ENCODE results near the gene COX7A1.

COX7A1 gene

GRCh38 chr19:36128392-36128736 is 23.9 kb downstream of the COX7A1 start:
- DNase-seq: no peak
- no peak for TF ChIP-seq POLR2A (IDR thresholded peaks at IDR 0.05; ENCODE audit: low read length)
- TF ChIP-seq GATA1 (IDR thresholded peaks at IDR 0.05; ENCODE audit: low read depth, low read length): no peak

GRCh38 chr19:36125557-36125956 is 26.7 kb downstream of the COX7A1 start:
- DNase-seq: no peak
- TF ChIP-seq GATA1 (IDR thresholded peaks at IDR 0.05; ENCODE audit: low read depth, low read length) (no peak), POLR2A (IDR thresholded peaks at IDR 0.05; ENCODE audit: low read length) (no peak)

GRCh38 chr19:36121486-36122124 is 30.6 kb downstream of the COX7A1 start:
- DNase-seq: no peak
- TF ChIP-seq POLR2A (IDR thresholded peaks at IDR 0.05; ENCODE audit: low read length) (no peak), GATA1 (IDR thresholded peaks at IDR 0.05; ENCODE audit: low read depth, low read length) (no peak)

- TF ChIP-seq POLR2A (IDR thresholded peaks at IDR 0.05; ENCODE audit: low read length) (no peak), GATA1 (IDR thresholded peaks at IDR 0.05; ENCODE audit: low read depth, low read length) (no peak)
- DNase-seq: no peak
These were observed 31.3 kb downstream of the COX7A1 start for GRCh38 chr19:36120984-36121358.

- no peak for TF ChIP-seq GATA1 (IDR thresholded peaks at IDR 0.05; ENCODE audit: low read depth, low read length)
- no peak for TF ChIP-seq POLR2A (IDR thresholded peaks at IDR 0.05; ENCODE audit: low read length)
- no peak for DNase-seq
These were observed 31.9 kb downstream of the COX7A1 start for GRCh38 chr19:36120092-36120983.

- TF ChIP-seq POLR2A (IDR thresholded peaks at IDR 0.05; ENCODE audit: low read length) (no peak), GATA1 (IDR thresholded peaks at IDR 0.05; ENCODE audit: low read depth, low read length) (no peak)
- no peak for DNase-seq
These were observed 36.0 kb downstream of the COX7A1 start for GRCh38 chr19:36116344-36116637.

- TF ChIP-seq POLR2A (IDR thresholded peaks at IDR 0.05; ENCODE audit: low read length) (no peak), GATA1 (IDR thresholded peaks at IDR 0.05; ENCODE audit: low read depth, low read length) (no peak)
- no peak for DNase-seq
These were observed 36.5 kb downstream of the COX7A1 start, which contains the start of gene TBCB for GRCh38 chr19:36115453-36116343. TBCB (plus strand) TSS chr19:36115468; CDS start chr19:36115561, 93 bp downstream.

- DNase-seq: peak; percentile 98 to 99
- TF ChIP-seq POLR2A (IDR thresholded peaks at IDR 0.05; ENCODE audit: low read length) (peak; percentile 73), GATA1 (IDR thresholded peaks at IDR 0.05; ENCODE audit: low read depth, low read length) (no peak)
These were observed 37.4 kb downstream of the COX7A1 start, which contains the start of gene POLR2I for GRCh38 chr19:36114721-36115452. POLR2I (minus strand) TSS chr19:36114875; CDS start chr19:36114856, 19 bp downstream.

- no peak for TF ChIP-seq GATA1 (IDR thresholded peaks at IDR 0.05; ENCODE audit: low read depth, low read length)
- no peak for TF ChIP-seq POLR2A (IDR thresholded peaks at IDR 0.05; ENCODE audit: low read length)
These were observed 38.1 kb downstream of the COX7A1 start for GRCh38 chr19:36113894-36114720.

GRCh38 chr19:36113425-36113824 is 38.8 kb downstream of the COX7A1 start:
- no peak for TF ChIP-seq GATA1 (IDR thresholded peaks at IDR 0.05; ENCODE audit: low read depth, low read length)
- TF ChIP-seq POLR2A (IDR thresholded peaks at IDR 0.05; ENCODE audit: low read length): no peak
- no peak for DNase-seq

More at GRCh38 chr19:36113894-36114720, 38.1 kb downstream of the COX7A1 start:
- DNase-seq: peak; percentile 60 to 70

- no peak for TF ChIP-seq GATA1 (IDR thresholded peaks at IDR 0.05; ENCODE audit: low read depth, low read length)
- no peak for TF ChIP-seq POLR2A (IDR thresholded peaks at IDR 0.05; ENCODE audit: low read length)
- DNase-seq: no peak
These were observed 39.6 kb downstream of the COX7A1 start for GRCh38 chr19:36112678-36113077.

- TF ChIP-seq GATA1 (IDR thresholded peaks at IDR 0.05; ENCODE audit: low read depth, low read length) (no peak), POLR2A (IDR thresholded peaks at IDR 0.05; ENCODE audit: low read length) (no peak)
- no peak for DNase-seq
These were observed 41.1 kb downstream of the COX7A1 start for GRCh38 chr19:36111200-36111539.
